H1 (cell line): ENCODE results near the gene ZNF785. TPM values are rescaled to one million over a fixed set of nuclear protein-coding genes. Genes with fewer than 3 reads are reported as not detected.

Experiments
- CREB1 ChIP-seq: IDR thresholded peaks from 2 replicates; pipeline ENCODE4 v1.6.1; 2012; ENCODE audit warnings: inconsistent platforms
- CTBP2 ChIP-seq: IDR thresholded peaks from 2 replicates; pipeline ENCODE4 v1.7.0; 2011; ENCODE audit warnings: borderline replicate concordance, mild to moderate bottlenecking, moderate library complexity, mixed read lengths, low read length; ENCODE audit not compliant: insufficient read depth, insufficient read length
- GTF2F1 ChIP-seq: IDR thresholded peaks from 2 replicates; pipeline ENCODE4 v1.6.1; 2012; ENCODE audit warnings: low read depth, low read length, improper control_type of control experiment, borderline replicate concordance
- PHF8 ChIP-seq: fragments of 200-600 bp; sonication (generic); conservative IDR thresholded peaks from 2 replicates; pipeline ENCODE4 v1.7.1; 2012; ENCODE audit warnings: low read depth, mild to moderate bottlenecking, inconsistent platforms, low read length, moderate library complexity
- POLR2AphosphoS5 ChIP-seq: IDR thresholded peaks from 2 replicates; pipeline ENCODE4 v1.6.1; 2011; ENCODE audit warnings: low read depth, low read length
- ZNF274 ChIP-seq: IDR thresholded peaks from 2 replicates; pipeline ENCODE4 v1.7.0; 2012; ENCODE audit warnings: low read length, borderline replicate concordance; ENCODE audit errors: extremely low read depth
- polyA plus RNA-seq, 7 experiments: library from polyadenylated mRNA; depleted of rRNA in 3 of 7; stranded (reverse) in 5 of 7; unstranded in 2 of 7; fragments of >200 nt in 5 of 7; fragments of 200-250 nt in 2 of 7; gene quantifications; 1 replicate in 5 of 7; 2 replicates in 1 of 7; 4 replicates in 1 of 7; pipeline versions ENCODE4 v1.2.1 to v1.2.3, GENCODE V29; 2011 to 2013; ENCODE audit warnings: missing spikeins in 2 of 7, mixed read lengths in 2 of 7
- total RNA-seq: library from RNA; stranded (reverse); fragmentation: NEBNext Ultra II Directional; extraction: Animal tissue kit (Norgen Biotek cat#: 25700); gene quantifications from 2 replicates; pipeline ENCODE4 v1.2.1, GENCODE V29; 2021
- TF ChIP-seq, protein P1 (sequence below): fragments of 300-600 bp; sonication (generic); IDR thresholded peaks from 2 replicates; pipeline ENCODE4 v1.7.1; 2012; ENCODE audit warnings: low read length, moderate library complexity, mild to moderate bottlenecking, inconsistent platforms; ENCODE audit not compliant: insufficient replicate concordance
- TF ChIP-seq, protein P2 (sequence below): IDR thresholded peaks from 2 replicates; pipeline ENCODE4 v1.6.1; 2011; ENCODE audit warnings: low read length, improper control_type of control experiment

Gene ZNF785
- total and polyA plus RNA-seq, 2 of the 8 experiments (the other 6 are each of a cell fraction or from before 2014, with no cell fraction given): 8.6 to 12.9 TPM

DNA sequence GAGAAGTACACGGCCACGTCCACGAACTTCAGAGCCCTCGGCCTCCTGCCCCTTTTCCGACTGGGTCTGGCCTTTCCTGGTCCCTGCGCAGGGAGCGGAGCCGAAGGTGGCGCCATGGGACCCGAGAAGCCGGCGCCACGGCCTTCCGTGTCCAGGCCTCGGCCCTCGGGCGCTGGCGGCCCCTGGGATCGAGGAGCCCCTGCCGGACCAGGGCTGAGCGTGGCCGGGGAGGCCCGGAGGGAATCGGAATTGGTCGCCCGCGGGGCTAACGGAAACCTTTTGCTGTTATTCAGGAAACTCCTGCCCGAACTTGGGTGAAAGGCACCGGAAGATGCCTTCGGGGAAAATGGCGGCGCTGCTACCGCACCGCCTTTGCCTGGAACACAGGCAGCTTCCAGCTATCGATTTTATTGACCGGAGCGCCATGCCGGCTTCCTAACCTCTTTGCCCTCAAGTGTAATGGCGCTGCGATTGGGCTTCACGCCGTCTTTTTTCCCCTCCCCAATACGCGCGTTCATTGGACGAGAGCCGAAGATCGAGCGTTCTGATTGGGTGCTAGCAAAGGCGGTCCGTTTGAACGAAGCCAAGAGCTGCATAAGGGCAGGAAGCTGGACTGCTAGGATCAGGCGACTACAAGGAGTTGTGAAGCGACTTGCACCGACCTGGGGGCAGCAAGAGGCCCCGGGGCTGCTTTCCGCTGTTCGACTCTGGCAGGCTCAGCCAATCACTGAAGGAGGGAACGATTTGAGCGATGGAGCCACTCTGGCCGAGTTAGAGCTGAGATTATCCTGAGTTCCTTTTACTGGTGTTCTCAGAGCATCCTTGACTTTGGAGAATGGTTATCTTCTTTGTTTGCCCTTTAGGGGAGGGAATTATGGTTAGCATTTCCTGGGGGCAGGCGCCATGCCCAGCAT is 24.7 kb upstream of the ZNF785 start, which contains the start of gene ZNF689 (continued):
- TF ChIP-seq, protein P1, sequence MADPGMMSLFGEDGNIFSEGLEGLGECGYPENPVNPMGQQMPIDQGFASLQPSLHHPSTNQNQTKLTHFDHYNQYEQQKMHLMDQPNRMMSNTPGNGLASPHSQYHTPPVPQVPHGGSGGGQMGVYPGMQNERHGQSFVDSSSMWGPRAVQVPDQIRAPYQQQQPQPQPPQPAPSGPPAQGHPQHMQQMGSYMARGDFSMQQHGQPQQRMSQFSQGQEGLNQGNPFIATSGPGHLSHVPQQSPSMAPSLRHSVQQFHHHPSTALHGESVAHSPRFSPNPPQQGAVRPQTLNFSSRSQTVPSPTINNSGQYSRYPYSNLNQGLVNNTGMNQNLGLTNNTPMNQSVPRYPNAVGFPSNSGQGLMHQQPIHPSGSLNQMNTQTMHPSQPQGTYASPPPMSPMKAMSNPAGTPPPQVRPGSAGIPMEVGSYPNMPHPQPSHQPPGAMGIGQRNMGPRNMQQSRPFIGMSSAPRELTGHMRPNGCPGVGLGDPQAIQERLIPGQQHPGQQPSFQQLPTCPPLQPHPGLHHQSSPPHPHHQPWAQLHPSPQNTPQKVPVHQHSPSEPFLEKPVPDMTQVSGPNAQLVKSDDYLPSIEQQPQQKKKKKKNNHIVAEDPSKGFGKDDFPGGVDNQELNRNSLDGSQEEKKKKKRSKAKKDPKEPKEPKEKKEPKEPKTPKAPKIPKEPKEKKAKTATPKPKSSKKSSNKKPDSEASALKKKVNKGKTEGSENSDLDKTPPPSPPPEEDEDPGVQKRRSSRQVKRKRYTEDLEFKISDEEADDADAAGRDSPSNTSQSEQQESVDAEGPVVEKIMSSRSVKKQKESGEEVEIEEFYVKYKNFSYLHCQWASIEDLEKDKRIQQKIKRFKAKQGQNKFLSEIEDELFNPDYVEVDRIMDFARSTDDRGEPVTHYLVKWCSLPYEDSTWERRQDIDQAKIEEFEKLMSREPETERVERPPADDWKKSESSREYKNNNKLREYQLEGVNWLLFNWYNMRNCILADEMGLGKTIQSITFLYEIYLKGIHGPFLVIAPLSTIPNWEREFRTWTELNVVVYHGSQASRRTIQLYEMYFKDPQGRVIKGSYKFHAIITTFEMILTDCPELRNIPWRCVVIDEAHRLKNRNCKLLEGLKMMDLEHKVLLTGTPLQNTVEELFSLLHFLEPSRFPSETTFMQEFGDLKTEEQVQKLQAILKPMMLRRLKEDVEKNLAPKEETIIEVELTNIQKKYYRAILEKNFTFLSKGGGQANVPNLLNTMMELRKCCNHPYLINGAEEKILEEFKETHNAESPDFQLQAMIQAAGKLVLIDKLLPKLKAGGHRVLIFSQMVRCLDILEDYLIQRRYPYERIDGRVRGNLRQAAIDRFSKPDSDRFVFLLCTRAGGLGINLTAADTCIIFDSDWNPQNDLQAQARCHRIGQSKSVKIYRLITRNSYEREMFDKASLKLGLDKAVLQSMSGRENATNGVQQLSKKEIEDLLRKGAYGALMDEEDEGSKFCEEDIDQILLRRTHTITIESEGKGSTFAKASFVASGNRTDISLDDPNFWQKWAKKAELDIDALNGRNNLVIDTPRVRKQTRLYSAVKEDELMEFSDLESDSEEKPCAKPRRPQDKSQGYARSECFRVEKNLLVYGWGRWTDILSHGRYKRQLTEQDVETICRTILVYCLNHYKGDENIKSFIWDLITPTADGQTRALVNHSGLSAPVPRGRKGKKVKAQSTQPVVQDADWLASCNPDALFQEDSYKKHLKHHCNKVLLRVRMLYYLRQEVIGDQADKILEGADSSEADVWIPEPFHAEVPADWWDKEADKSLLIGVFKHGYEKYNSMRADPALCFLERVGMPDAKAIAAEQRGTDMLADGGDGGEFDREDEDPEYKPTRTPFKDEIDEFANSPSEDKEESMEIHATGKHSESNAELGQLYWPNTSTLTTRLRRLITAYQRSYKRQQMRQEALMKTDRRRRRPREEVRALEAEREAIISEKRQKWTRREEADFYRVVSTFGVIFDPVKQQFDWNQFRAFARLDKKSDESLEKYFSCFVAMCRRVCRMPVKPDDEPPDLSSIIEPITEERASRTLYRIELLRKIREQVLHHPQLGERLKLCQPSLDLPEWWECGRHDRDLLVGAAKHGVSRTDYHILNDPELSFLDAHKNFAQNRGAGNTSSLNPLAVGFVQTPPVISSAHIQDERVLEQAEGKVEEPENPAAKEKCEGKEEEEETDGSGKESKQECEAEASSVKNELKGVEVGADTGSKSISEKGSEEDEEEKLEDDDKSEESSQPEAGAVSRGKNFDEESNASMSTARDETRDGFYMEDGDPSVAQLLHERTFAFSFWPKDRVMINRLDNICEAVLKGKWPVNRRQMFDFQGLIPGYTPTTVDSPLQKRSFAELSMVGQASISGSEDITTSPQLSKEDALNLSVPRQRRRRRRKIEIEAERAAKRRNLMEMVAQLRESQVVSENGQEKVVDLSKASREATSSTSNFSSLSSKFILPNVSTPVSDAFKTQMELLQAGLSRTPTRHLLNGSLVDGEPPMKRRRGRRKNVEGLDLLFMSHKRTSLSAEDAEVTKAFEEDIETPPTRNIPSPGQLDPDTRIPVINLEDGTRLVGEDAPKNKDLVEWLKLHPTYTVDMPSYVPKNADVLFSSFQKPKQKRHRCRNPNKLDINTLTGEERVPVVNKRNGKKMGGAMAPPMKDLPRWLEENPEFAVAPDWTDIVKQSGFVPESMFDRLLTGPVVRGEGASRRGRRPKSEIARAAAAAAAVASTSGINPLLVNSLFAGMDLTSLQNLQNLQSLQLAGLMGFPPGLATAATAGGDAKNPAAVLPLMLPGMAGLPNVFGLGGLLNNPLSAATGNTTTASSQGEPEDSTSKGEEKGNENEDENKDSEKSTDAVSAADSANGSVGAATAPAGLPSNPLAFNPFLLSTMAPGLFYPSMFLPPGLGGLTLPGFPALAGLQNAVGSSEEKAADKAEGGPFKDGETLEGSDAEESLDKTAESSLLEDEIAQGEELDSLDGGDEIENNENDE: no peak
- TF ChIP-seq, protein P2, sequence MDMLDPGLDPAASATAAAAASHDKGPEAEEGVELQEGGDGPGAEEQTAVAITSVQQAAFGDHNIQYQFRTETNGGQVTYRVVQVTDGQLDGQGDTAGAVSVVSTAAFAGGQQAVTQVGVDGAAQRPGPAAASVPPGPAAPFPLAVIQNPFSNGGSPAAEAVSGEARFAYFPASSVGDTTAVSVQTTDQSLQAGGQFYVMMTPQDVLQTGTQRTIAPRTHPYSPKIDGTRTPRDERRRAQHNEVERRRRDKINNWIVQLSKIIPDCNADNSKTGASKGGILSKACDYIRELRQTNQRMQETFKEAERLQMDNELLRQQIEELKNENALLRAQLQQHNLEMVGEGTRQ: no peak
- TF ChIP-seq CREB1 (peak; percentile 69; the same call in 1 of the 2 replicates), CTBP2 (no peak), GTF2F1 (peak; percentile 88), POLR2AphosphoS5 (no peak; the same call in 1 of the 2 replicates), ZNF274 (no peak), PHF8 (peak; percentile 95)
